Measurements from ENCODE around the gene LRRC72. TPM values are rescaled to one million over a fixed set of nuclear protein-coding genes. Genes with fewer than 3 reads are reported as not detected.

The LRRC72 gene
- polyA plus RNA-seq, 1 donor (not counting 4 experiments of a cell fraction or from before 2014, with no cell fraction given), result not detected

DNA sequence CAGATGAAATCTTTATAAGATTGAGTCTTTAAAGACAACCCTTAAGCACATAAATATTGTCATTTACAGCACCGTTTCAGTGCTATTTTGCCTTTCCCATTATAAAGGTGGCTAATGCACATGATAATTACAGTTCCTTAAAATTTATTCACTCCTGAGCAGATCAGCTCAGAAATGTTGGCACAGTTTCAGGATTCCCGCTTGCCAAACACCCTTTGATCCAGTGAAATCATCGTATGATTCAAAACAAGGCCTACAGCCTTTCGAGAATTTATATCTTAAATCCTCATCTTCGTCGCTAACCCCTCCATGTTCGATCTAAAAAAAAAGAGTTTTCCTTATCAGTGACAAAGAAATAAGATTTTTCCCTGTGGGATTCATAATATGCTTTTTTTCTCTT lies 47.0 kb upstream of the LRRC72 start:
- Histone ChIP-seq H3K4me3 (ENCODE audit: control insufficient read depth in 2 of 3, extremely low read depth in 1 of 3, insufficient read depth in 2 of 3, low read depth in 1 of 3, low read length in 3 of 3) (no peak overlapping the region), H3K36me3 (ENCODE audit: control insufficient read depth in 2 of 2, extremely low read depth in 1 of 2, insufficient read depth in 2 of 2, low read length in 2 of 2) (no peaks in the 10 kb centered on the region), H4K20me1 (ENCODE audit: control insufficient read depth, extremely low read depth, insufficient read depth, low read length) (no peaks in the 10 kb centered on the region), H3K4me1 (ENCODE audit: control insufficient read depth, extremely low read depth, insufficient read depth, low read length) (peaks cover 4% of the 10 kb centered on the region), H3K79me2 (ENCODE audit: control insufficient read depth, insufficient read depth, low read length) (no peaks in the 10 kb centered on the region), H3K9ac (ENCODE audit: control insufficient read depth, extremely low read depth, insufficient read depth, low read length) (no peak overlapping the region), H2AFZ (ENCODE audit: control insufficient read depth, low read length) (no peak overlapping the region), H3K27ac (ENCODE audit: control insufficient read depth, insufficient read depth, low read length) (no peak overlapping the region), H3K9me3 (ENCODE audit: control insufficient read depth, low read depth, low read length) (no peaks in the 10 kb centered on the region), H3K27me3 (ENCODE audit: control insufficient read depth, extremely low read depth, insufficient read depth, low read length) (no peaks in the 10 kb centered on the region), H3K9me1 (ENCODE audit: control insufficient read depth, extremely low read depth, insufficient read depth, low read length) (no peaks in the 10 kb centered on the region), H3K4me2 (ENCODE audit: control insufficient read depth, extremely low read depth, insufficient read depth, low read depth, low read length) (no peak overlapping the region)
- no peak for DNase-seq (ENCODE audit: low read depth, low spot score)
- TF ChIP-seq, protein P1, sequence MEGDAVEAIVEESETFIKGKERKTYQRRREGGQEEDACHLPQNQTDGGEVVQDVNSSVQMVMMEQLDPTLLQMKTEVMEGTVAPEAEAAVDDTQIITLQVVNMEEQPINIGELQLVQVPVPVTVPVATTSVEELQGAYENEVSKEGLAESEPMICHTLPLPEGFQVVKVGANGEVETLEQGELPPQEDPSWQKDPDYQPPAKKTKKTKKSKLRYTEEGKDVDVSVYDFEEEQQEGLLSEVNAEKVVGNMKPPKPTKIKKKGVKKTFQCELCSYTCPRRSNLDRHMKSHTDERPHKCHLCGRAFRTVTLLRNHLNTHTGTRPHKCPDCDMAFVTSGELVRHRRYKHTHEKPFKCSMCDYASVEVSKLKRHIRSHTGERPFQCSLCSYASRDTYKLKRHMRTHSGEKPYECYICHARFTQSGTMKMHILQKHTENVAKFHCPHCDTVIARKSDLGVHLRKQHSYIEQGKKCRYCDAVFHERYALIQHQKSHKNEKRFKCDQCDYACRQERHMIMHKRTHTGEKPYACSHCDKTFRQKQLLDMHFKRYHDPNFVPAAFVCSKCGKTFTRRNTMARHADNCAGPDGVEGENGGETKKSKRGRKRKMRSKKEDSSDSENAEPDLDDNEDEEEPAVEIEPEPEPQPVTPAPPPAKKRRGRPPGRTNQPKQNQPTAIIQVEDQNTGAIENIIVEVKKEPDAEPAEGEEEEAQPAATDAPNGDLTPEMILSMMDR (optimal IDR thresholded peaks at IDR 0.05 in 1 of 3, IDR thresholded peaks at IDR 0.05 in 1 of 3, conservative IDR thresholded peaks at IDR 0.05 in 1 of 3; ENCODE audit: extremely low read depth in 1 of 3, insufficient read depth in 2 of 3, low read length in 3 of 3), result no peak
- dilution Hi-C loops (cut with MboI; ENCODE audit: extremely low pct_ligation_motif_present, low sequenced_read_pairs), result no loop called here
- no peak for FAIRE-seq

DNA sequence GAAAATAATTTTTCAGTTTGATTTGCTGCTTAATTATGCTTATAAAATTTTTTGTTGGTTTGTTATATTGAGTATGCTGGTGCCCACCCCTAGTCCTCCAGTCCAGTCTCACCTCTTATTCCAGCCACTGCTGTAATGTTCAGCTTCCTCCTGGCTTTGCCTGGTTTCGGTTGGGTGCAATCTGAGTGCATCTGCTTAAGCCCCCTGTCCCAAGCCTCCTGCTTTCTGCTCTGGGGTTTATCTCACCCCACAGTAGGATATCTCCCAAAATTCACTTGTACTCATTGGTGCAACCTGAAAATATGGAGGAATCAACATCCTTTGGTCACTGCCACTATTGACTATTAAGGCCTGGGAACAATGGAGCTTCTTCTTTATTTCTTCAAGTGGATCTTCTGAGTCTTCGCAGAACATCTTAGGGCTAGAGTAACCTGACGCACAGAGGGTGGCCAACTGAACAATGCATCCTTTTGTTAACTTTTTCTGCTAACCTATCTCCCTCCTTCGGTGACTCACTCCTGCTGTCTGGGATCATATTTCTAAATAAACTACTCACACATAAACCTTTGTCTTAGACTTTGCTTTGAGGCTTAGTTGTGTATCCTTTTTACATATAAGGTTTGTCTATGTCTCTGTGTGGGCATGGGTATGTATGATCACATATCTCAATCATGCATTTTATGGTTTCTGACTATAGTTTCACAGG lies 42.0 kb upstream of the LRRC72 start:
- H3K4me3 ChIP-seq (ENCODE audit: control insufficient read depth in 2 of 3, extremely low read depth in 1 of 3, insufficient read depth in 2 of 3, low read depth in 1 of 3, low read length in 3 of 3), result no peak overlapping the region
- no peak overlapping the region for H2AFZ ChIP-seq (ENCODE audit: control insufficient read depth, low read length)
- no peak for TF ChIP-seq EZH2 (IDR thresholded peaks at IDR 0.05; ENCODE audit: low read length)
- TF ChIP-seq, protein P1 (optimal IDR thresholded peaks at IDR 0.05 in 1 of 3, IDR thresholded peaks at IDR 0.05 in 1 of 3, conservative IDR thresholded peaks at IDR 0.05 in 1 of 3; ENCODE audit: extremely low read depth in 1 of 3, insufficient read depth in 2 of 3, low read length in 3 of 3), result no peak
- dilution Hi-C loops (cut with MboI; ENCODE audit: extremely low pct_ligation_motif_present, low sequenced_read_pairs), result no loop called here
- no peaks in the 10 kb centered on the region for H3K36me3 ChIP-seq (ENCODE audit: control insufficient read depth in 2 of 2, extremely low read depth in 1 of 2, insufficient read depth in 2 of 2, low read length in 2 of 2)
- H3K9me3 ChIP-seq (ENCODE audit: control insufficient read depth, low read depth, low read length), result no peaks in the 10 kb centered on the region
- no peaks in the 10 kb centered on the region for H4K20me1 ChIP-seq (ENCODE audit: control insufficient read depth, extremely low read depth, insufficient read depth, low read length)
- peak; percentile 40 for DNase-seq (ENCODE audit: low read depth, low spot score)
- no peaks in the 10 kb centered on the region for H3K27me3 ChIP-seq (ENCODE audit: control insufficient read depth, extremely low read depth, insufficient read depth, low read length)
- FAIRE-seq, result peak; percentile 87
- H3K4me2 ChIP-seq (ENCODE audit: control insufficient read depth, extremely low read depth, insufficient read depth, low read depth, low read length), result no peak overlapping the region
- no peaks in the 10 kb centered on the region for H3K9me1 ChIP-seq (ENCODE audit: control insufficient read depth, extremely low read depth, insufficient read depth, low read length)
- H3K79me2 ChIP-seq (ENCODE audit: control insufficient read depth, insufficient read depth, low read length), result no peaks in the 10 kb centered on the region
- peak overlapping the region; percentile 11 for H3K9ac ChIP-seq (ENCODE audit: control insufficient read depth, extremely low read depth, insufficient read depth, low read length)
- peak overlapping the region; percentile 56 for H3K27ac ChIP-seq (ENCODE audit: control insufficient read depth, insufficient read depth, low read length)
- H3K4me1 ChIP-seq (ENCODE audit: control insufficient read depth, extremely low read depth, insufficient read depth, low read length), result peaks cover 14% of the 10 kb centered on the region

All from keratinocyte (primary cell).